Keratinocyte (primary cell): ENCODE measurements around the gene NOD1. TPM values are rescaled to one million over a fixed set of nuclear protein-coding genes. Genes with fewer than 3 reads are reported as not detected.

Experiments
- DNase-seq: peaks from one replicate; pipeline ENCODE4 v3.0.0-alpha.2; 2011; ENCODE audit warnings: low read depth, missing footprints, low spot score
- FAIRE-seq: peaks from 2 replicates; lab custom pipeline; 2011; peaks lifted over from hg19 to GRCh38; lab: Jason Lieb, UNC
- H2AFZ ChIP-seq: 2 replicates; pipeline ENCODE4 v1.6.0; 2012; ENCODE audit warnings: low read length, control low read depth, inconsistent platforms; ENCODE audit not compliant: control insufficient read depth
- H3K27ac ChIP-seq: 2 replicates; pipeline ENCODE4 v1.5.1; 2011; ENCODE audit warnings: low read length; ENCODE audit not compliant: control insufficient read depth, insufficient read depth
- H3K27me3 ChIP-seq: 3 replicates; pipeline ENCODE4 v1.6.0; 2011; ENCODE audit warnings: low read length; ENCODE audit not compliant: control insufficient read depth, insufficient read depth; ENCODE audit errors: extremely low read depth
- H3K36me3 ChIP-seq, 2 experiments: 2 replicates in 1 of 2; 3 replicates in 1 of 2; pipeline ENCODE4 v1.5.1; 2011; ENCODE audit warnings: low read length in 2 of 2, mild to moderate bottlenecking in 1 of 2; ENCODE audit not compliant: control insufficient read depth in 2 of 2, insufficient read depth in 2 of 2; ENCODE audit errors: extremely low read depth in 1 of 2
- H3K4me1 ChIP-seq: 3 replicates; pipeline ENCODE4 v1.5.1; 2011; ENCODE audit warnings: low read length; ENCODE audit not compliant: control insufficient read depth, insufficient read depth; ENCODE audit errors: extremely low read depth
- H3K4me2 ChIP-seq: 3 replicates; pipeline ENCODE4 v1.6.0; 2011; ENCODE audit warnings: low read depth, low read length; ENCODE audit not compliant: control insufficient read depth, insufficient read depth; ENCODE audit errors: extremely low read depth
- H3K4me3 ChIP-seq, 3 experiments: fragments of 200-600 bp in 1 of 3; sonication (generic) in 1 of 3; 2 replicates in 2 of 3; 3 replicates in 1 of 3; pipeline ENCODE4 v1.5.1; 2011 to 2016; ENCODE audit warnings: low read length in 3 of 3, mild to moderate bottlenecking in 3 of 3, control low read depth in 2 of 3, inconsistent platforms in 1 of 3, low read depth in 1 of 3, mixed read lengths in 1 of 3, mixed run types in 1 of 3, moderate library complexity in 1 of 3; ENCODE audit not compliant: control insufficient read depth in 2 of 3, insufficient read depth in 2 of 3; ENCODE audit errors: extremely low read depth in 1 of 3
- H3K79me2 ChIP-seq: 2 replicates; pipeline ENCODE4 v1.6.0; 2012; ENCODE audit warnings: low read length; ENCODE audit not compliant: control insufficient read depth, insufficient read depth
- H3K9ac ChIP-seq: 3 replicates; pipeline ENCODE4 v1.6.0; 2011; ENCODE audit warnings: low read length; ENCODE audit not compliant: control insufficient read depth, insufficient read depth; ENCODE audit errors: extremely low read depth
- H3K9me1 ChIP-seq: 3 replicates; pipeline ENCODE4 v1.6.0; 2011; ENCODE audit warnings: low read length; ENCODE audit not compliant: control insufficient read depth, insufficient read depth; ENCODE audit errors: extremely low read depth
- H3K9me3 ChIP-seq: 2 replicates; pipeline ENCODE4 v1.5.1; 2012; ENCODE audit warnings: low read depth, low read length; ENCODE audit not compliant: control insufficient read depth
- H4K20me1 ChIP-seq: 3 replicates; pipeline ENCODE4 v1.6.0; 2011; ENCODE audit warnings: low read length; ENCODE audit not compliant: control insufficient read depth, insufficient read depth; ENCODE audit errors: extremely low read depth
- EZH2 ChIP-seq: IDR thresholded peaks from one replicate; pipeline ENCODE4 v1.6.1; 2012; ENCODE audit warnings: inconsistent platforms, mild to moderate bottlenecking, low read length, moderate library complexity
- dilution Hi-C: fragments of 300-500 bp; cut with MboI; formaldehyde crosslinking; loops from one replicate; pipeline ENCODE4 v1.7.0; 2020; ENCODE audit warnings: low sequenced_read_pairs; ENCODE audit not compliant: extremely low pct_ligation_motif_present
- polyA plus RNA-seq, 5 experiments: library from polyadenylated mRNA; depleted of rRNA in 3 of 5; stranded (reverse) in 3 of 5; stranded (forward) in 1 of 5; unstranded in 1 of 5; fragments of >200 nt; gene quantifications; 1 replicate in 1 of 5; 2 replicates in 3 of 5; 3 replicates in 1 of 5; pipeline versions ENCODE4 v1.2.1 to v1.2.3, GENCODE V29; 2011 to 2012; ENCODE audit warnings: missing spikeins in 2 of 5, low read depth in 1 of 5, low replicate concordance in 1 of 5
- TF ChIP-seq, protein P1 (sequence below), 3 experiments: IDR thresholded peaks in 1 of 3; conservative IDR thresholded peaks in 1 of 3; optimal IDR thresholded peaks in 1 of 3; 2 replicates in 2 of 3; 3 replicates in 1 of 3; pipeline versions ENCODE3 to v1.5.1; 2011; ENCODE audit warnings: low read length in 3 of 3, mild to moderate bottlenecking in 3 of 3, moderate library complexity in 2 of 3, control low read depth in 1 of 3, inconsistent platforms in 1 of 3; ENCODE audit not compliant: insufficient read depth in 2 of 3; ENCODE audit errors: extremely low read depth in 1 of 3

Gene NOD1
- polyA plus RNA-seq, 1 donor (not counting 4 experiments of a cell fraction or from before 2014, with no cell fraction given) = 4.3 TPM

DNA sequence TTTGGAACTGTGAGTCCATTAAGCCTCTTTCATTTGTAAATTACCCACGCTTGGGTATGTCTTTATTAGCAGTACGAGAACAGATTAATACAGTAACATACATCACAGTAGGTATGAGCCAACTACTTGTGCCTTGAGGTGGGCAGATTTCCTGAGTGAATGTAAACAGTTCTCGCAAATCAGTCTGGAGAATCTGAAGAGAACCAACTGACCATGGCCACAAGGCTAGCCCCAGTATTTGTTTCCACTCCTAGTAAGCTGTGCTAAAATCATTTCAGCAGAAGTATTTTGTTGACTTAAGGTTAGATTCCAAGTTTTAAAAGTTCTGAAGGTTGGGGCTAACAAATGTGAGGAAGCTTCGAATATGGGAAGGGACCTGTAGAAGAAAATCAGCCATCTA is 82.9 kb downstream of the NOD1 start:
- DNase-seq = no peak
- TF ChIP-seq, protein P1, sequence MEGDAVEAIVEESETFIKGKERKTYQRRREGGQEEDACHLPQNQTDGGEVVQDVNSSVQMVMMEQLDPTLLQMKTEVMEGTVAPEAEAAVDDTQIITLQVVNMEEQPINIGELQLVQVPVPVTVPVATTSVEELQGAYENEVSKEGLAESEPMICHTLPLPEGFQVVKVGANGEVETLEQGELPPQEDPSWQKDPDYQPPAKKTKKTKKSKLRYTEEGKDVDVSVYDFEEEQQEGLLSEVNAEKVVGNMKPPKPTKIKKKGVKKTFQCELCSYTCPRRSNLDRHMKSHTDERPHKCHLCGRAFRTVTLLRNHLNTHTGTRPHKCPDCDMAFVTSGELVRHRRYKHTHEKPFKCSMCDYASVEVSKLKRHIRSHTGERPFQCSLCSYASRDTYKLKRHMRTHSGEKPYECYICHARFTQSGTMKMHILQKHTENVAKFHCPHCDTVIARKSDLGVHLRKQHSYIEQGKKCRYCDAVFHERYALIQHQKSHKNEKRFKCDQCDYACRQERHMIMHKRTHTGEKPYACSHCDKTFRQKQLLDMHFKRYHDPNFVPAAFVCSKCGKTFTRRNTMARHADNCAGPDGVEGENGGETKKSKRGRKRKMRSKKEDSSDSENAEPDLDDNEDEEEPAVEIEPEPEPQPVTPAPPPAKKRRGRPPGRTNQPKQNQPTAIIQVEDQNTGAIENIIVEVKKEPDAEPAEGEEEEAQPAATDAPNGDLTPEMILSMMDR (optimal IDR thresholded peaks at IDR 0.05 in 1 of 3, IDR thresholded peaks at IDR 0.05 in 1 of 3, conservative IDR thresholded peaks at IDR 0.05 in 1 of 3; ENCODE audit: extremely low read depth in 1 of 3, insufficient read depth in 2 of 3, low read length in 3 of 3) = no peak
- no peak for TF ChIP-seq EZH2
- H3K79me2 ChIP-seq = no peaks in the 10 kb centered on the region

DNA sequence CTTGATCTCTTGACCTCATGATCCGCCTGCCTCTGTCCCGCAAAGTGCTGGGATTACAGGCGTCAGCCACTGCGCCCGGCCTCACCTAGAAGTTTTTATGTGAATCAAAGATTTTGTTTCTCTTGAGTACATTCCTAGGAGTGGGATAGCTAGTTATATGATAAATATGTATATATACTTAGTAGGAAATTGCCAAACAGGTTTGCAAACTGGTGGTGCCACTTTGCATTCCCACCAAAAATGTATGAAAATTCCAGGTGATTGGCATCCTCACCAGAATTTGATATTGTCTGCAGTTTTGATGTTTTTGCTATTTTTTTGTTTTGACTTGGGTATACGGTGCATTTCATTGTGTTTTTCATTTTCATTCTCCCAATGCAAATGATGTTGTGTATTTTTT is 86.8 kb downstream of the NOD1 start:
- FAIRE-seq = no peak

More for the DNA sequence above, 82.9 kb downstream of the NOD1 start:
- H3K9ac ChIP-seq = no peak overlapping the region
- H3K9me1 ChIP-seq = no peaks in the 10 kb centered on the region
- H3K27me3 ChIP-seq = no peaks in the 10 kb centered on the region
- H3K4me2 ChIP-seq = no peak overlapping the region
- FAIRE-seq = no peak
- H2AFZ ChIP-seq = no peak overlapping the region
- H4K20me1 ChIP-seq = no peaks in the 10 kb centered on the region
- no peak overlapping the region for H3K27ac ChIP-seq
- H3K36me3 ChIP-seq = peaks cover 0 to 1% of the 10 kb centered on the region in 2 experiments
- dilution Hi-C loops = no loop called here
- H3K4me1 ChIP-seq = no peaks in the 10 kb centered on the region
- H3K9me3 ChIP-seq = no peaks in the 10 kb centered on the region
- H3K4me3 ChIP-seq = no peak overlapping the region

More for the DNA sequence above, 86.8 kb downstream of the NOD1 start:
- Histone ChIP-seq H3K9me3 (no peaks in the 10 kb centered on the region), H3K9ac (no peak overlapping the region), H3K4me2 (no peak overlapping the region), H3K27me3 (no peaks in the 10 kb centered on the region), H3K4me3 (no peak overlapping the region), H3K36me3 (peaks cover 2 to 3% of the 10 kb centered on the region in 2 experiments), H3K27ac (no peak overlapping the region), H3K9me1 (no peaks in the 10 kb centered on the region), H2AFZ (no peak overlapping the region), H3K79me2 (no peaks in the 10 kb centered on the region), H3K4me1 (no peaks in the 10 kb centered on the region), H4K20me1 (no peaks in the 10 kb centered on the region)
- no peak for DNase-seq
- TF ChIP-seq, protein P1 (optimal IDR thresholded peaks at IDR 0.05 in 1 of 3, IDR thresholded peaks at IDR 0.05 in 1 of 3, conservative IDR thresholded peaks at IDR 0.05 in 1 of 3; ENCODE audit: extremely low read depth in 1 of 3, insufficient read depth in 2 of 3, low read length in 3 of 3) = no peak
- TF ChIP-seq EZH2 = no peak
- dilution Hi-C loops = no loop called here
